Measurements from ENCODE around the gene CHRFAM7A. TPM values are rescaled to one million over a fixed set of nuclear protein-coding genes. Genes with fewer than 3 reads are reported as not detected.
"Not testable (repeated sequence)": the region's sequence is repeated elsewhere in the genome, so short reads cannot be mapped to it uniquely, and the experiment has no call there.

Gene CHRFAM7A
- 2.1 TPM for total RNA-seq

GRCh38 chr15:30392766-30393663 lies at the start of gene CHRFAM7A:
Gene CHRFAM7A, minus strand, starts transcription at chr15:30393540. Its CDS starts 10,189 bp downstream, at chr15:30383351.
- not testable (repeated sequence) for H3K27ac ChIP-seq (ENCODE audit: low read depth, low read length); H3K4me3 ChIP-seq (ENCODE audit: low read length in 3 of 3); H3K9ac ChIP-seq (ENCODE audit: low read depth in 1 of 3, low read length in 3 of 3); H3K9me3 ChIP-seq (ENCODE audit: control insufficient read depth in 3 of 3, low read length in 3 of 3); H3K36me3 ChIP-seq (ENCODE audit: control insufficient read depth in 3 of 3, insufficient read depth in 3 of 3, low read length in 3 of 3); H3K27me3 ChIP-seq (ENCODE audit: control insufficient read depth in 3 of 3, insufficient read depth in 3 of 3, low read length in 3 of 3); H3K4me1 ChIP-seq (ENCODE audit: control insufficient read depth in 3 of 3, insufficient read depth in 3 of 3, low read length in 3 of 3)

DNA sequence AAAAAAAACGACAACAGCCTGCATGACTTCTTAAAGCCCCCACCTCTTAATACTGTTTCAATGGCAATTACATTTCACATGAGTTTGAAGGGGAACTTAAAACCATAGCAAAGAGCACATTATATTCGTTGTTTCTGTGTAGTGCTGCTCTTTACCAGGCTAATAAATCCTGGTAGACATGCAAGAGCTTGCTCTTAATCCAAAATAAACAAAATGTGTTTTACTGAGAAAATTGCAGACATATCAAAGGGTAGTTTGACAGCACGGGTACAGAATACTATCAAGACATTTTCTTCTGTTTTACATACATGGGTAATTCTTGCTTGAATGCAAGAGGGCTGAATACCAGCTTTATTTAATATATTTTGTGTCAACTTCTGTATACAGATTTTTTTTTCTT lies 45.0 kb upstream of the CHRFAM7A start:
- H3K27ac ChIP-seq (ENCODE audit: low read depth, low read length); H3K9me3 ChIP-seq (ENCODE audit: control insufficient read depth in 3 of 3, low read length in 3 of 3); H3K4me3 ChIP-seq (ENCODE audit: low read length in 3 of 3); H3K4me1 ChIP-seq (ENCODE audit: control insufficient read depth in 3 of 3, insufficient read depth in 3 of 3, low read length in 3 of 3); H3K27me3 ChIP-seq (ENCODE audit: control insufficient read depth in 3 of 3, insufficient read depth in 3 of 3, low read length in 3 of 3); H3K36me3 ChIP-seq (ENCODE audit: control insufficient read depth in 3 of 3, insufficient read depth in 3 of 3, low read length in 3 of 3); H3K9ac ChIP-seq (ENCODE audit: low read depth in 1 of 3, low read length in 3 of 3): not testable (repeated sequence)

DNA sequence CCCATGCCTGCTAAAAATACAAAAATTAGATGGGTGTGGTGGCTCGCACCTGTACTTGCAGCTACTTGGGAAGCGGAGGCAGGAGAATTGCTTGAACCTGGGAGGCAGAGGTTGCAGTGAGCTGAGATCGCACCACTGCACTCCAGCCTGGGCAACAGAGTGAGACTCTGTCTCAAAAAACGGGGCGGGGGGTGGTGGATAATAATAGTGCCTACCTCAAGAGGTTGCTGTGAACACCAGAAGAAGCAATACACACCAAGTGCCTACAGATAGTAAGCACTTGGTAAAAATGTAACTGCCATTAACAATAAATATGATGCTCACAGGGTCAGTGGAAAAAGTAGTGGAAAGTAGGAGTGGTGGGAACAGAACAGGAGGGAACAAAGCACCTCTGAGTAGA lies 42.5 kb upstream of the CHRFAM7A start:
- not testable (repeated sequence) for H3K9me3 ChIP-seq (ENCODE audit: control insufficient read depth in 3 of 3, low read length in 3 of 3); H3K9ac ChIP-seq (ENCODE audit: low read depth in 1 of 3, low read length in 3 of 3); H3K27ac ChIP-seq (ENCODE audit: low read depth, low read length); H3K36me3 ChIP-seq (ENCODE audit: control insufficient read depth in 3 of 3, insufficient read depth in 3 of 3, low read length in 3 of 3); H3K4me1 ChIP-seq (ENCODE audit: control insufficient read depth in 3 of 3, insufficient read depth in 3 of 3, low read length in 3 of 3); H3K4me3 ChIP-seq (ENCODE audit: low read length in 3 of 3); H3K27me3 ChIP-seq (ENCODE audit: control insufficient read depth in 3 of 3, insufficient read depth in 3 of 3, low read length in 3 of 3)

DNA sequence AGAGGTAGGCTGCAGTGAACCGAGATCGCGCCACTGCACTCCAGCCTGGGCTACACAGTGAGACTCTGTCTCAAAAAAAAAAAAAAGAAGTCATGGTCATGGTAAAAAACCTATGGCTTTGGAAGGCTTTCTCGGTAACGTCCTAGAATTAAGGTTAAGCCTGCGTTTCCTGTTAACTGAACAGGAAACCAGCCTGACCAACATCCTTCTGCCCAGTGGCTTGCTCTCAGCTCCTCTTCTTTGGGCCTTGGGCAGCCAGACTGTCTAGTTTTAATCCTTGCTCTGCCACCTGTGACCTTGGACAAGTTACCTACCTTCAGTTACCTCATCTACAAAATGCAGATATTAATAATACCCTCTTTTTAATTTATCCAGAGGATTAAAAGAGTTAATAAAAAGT lies 27.4 kb upstream of the CHRFAM7A start:
- H3K27ac ChIP-seq (ENCODE audit: low read depth, low read length); H3K4me1 ChIP-seq (ENCODE audit: control insufficient read depth in 3 of 3, insufficient read depth in 3 of 3, low read length in 3 of 3); H3K36me3 ChIP-seq (ENCODE audit: control insufficient read depth in 3 of 3, insufficient read depth in 3 of 3, low read length in 3 of 3); H3K4me3 ChIP-seq (ENCODE audit: low read length in 3 of 3); H3K9ac ChIP-seq (ENCODE audit: low read depth in 1 of 3, low read length in 3 of 3); H3K9me3 ChIP-seq (ENCODE audit: control insufficient read depth in 3 of 3, low read length in 3 of 3); H3K27me3 ChIP-seq (ENCODE audit: control insufficient read depth in 3 of 3, insufficient read depth in 3 of 3, low read length in 3 of 3): not testable (repeated sequence)

DNA sequence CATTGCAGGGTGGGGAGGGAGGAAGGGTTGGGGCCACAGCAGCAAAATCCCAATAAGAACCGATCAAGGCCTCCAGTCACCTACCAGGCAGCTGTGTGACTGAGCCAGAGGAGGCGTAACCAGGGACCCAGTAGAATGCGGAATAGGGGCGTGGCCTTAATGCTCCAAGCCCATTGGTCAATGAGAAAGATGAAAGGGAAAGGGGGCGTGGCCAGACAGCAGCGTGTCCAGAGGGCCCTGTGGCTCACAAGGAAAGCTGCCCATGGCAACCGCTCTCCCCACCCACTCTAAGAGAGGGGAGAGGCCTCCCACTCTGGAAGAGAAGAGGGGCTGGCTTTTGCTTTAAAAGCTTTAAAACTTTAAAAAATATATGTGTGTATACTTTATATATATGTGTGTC lies 20.8 kb upstream of the CHRFAM7A start, which contains the start of gene GOLGA8R:
Gene GOLGA8R, minus strand, starts transcription at position 101 of the 400 bp plus-strand sequence. Its CDS starts 98 bp downstream, at position 3.
- H3K36me3 ChIP-seq (ENCODE audit: control insufficient read depth in 3 of 3, insufficient read depth in 3 of 3, low read length in 3 of 3); H3K27ac ChIP-seq (ENCODE audit: low read depth, low read length); H3K4me1 ChIP-seq (ENCODE audit: control insufficient read depth in 3 of 3, insufficient read depth in 3 of 3, low read length in 3 of 3); H3K9me3 ChIP-seq (ENCODE audit: control insufficient read depth in 3 of 3, low read length in 3 of 3); H3K9ac ChIP-seq (ENCODE audit: low read depth in 1 of 3, low read length in 3 of 3); H3K4me3 ChIP-seq (ENCODE audit: low read length in 3 of 3); H3K27me3 ChIP-seq (ENCODE audit: control insufficient read depth in 3 of 3, insufficient read depth in 3 of 3, low read length in 3 of 3): not testable (repeated sequence)

GRCh38 chr15:30407636-30408035 lies 14.3 kb upstream of the CHRFAM7A start:
- H3K9me3 ChIP-seq (ENCODE audit: control insufficient read depth in 3 of 3, low read length in 3 of 3); H3K27me3 ChIP-seq (ENCODE audit: control insufficient read depth in 3 of 3, insufficient read depth in 3 of 3, low read length in 3 of 3); H3K36me3 ChIP-seq (ENCODE audit: control insufficient read depth in 3 of 3, insufficient read depth in 3 of 3, low read length in 3 of 3); H3K27ac ChIP-seq (ENCODE audit: low read depth, low read length); H3K9ac ChIP-seq (ENCODE audit: low read depth in 1 of 3, low read length in 3 of 3); H3K4me1 ChIP-seq (ENCODE audit: control insufficient read depth in 3 of 3, insufficient read depth in 3 of 3, low read length in 3 of 3); H3K4me3 ChIP-seq (ENCODE audit: low read length in 3 of 3): not testable (repeated sequence)

DNA sequence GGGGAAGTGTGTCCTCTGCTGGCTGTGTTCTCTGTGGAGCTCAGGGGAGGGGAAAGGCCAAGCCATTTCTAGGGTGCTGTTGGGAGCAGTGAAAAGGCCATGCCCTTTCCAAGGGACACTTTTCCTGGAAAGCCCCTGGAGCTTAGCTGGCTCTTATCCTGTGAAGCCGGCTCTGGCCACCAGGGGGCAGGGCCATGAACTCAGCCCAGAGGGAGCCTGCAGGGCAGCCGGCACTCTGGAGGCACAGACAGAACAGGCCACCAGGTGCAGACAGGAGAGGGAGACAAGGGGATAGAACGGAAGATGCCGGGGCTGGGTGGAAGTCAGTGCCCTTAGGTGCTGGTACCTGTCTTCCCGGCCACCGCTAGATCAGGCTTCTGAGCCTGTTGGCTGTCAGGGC lies 5.6 kb upstream of the CHRFAM7A start:
- H3K9me3 ChIP-seq (ENCODE audit: control insufficient read depth in 3 of 3, low read length in 3 of 3); H3K4me3 ChIP-seq (ENCODE audit: low read length in 3 of 3); H3K27ac ChIP-seq (ENCODE audit: low read depth, low read length); H3K36me3 ChIP-seq (ENCODE audit: control insufficient read depth in 3 of 3, insufficient read depth in 3 of 3, low read length in 3 of 3); H3K9ac ChIP-seq (ENCODE audit: low read depth in 1 of 3, low read length in 3 of 3); H3K4me1 ChIP-seq (ENCODE audit: control insufficient read depth in 3 of 3, insufficient read depth in 3 of 3, low read length in 3 of 3); H3K27me3 ChIP-seq (ENCODE audit: control insufficient read depth in 3 of 3, insufficient read depth in 3 of 3, low read length in 3 of 3): not testable (repeated sequence)

DNA sequence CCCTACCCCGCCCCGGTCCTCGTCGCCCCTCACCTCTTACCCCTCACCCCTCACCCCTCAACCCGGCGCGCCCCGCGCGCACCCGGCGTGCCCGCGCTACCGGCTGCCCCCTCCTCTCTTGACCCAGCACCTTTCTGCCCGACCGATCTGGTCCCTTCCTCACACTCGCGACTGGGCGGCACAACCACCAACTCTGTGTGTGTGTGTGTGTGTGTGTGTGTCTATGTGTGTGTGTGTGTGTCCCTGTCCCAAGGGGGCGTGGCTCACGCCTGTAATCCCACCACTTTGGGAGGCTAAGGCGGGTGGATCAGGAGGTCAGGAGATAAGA lies 288 bp upstream of the CHRFAM7A start:
- not testable (repeated sequence) for H3K4me3 ChIP-seq (ENCODE audit: low read length in 3 of 3); H3K9me3 ChIP-seq (ENCODE audit: control insufficient read depth in 3 of 3, low read length in 3 of 3); H3K27ac ChIP-seq (ENCODE audit: low read depth, low read length); H3K4me1 ChIP-seq (ENCODE audit: control insufficient read depth in 3 of 3, insufficient read depth in 3 of 3, low read length in 3 of 3); H3K36me3 ChIP-seq (ENCODE audit: control insufficient read depth in 3 of 3, insufficient read depth in 3 of 3, low read length in 3 of 3); H3K27me3 ChIP-seq (ENCODE audit: control insufficient read depth in 3 of 3, insufficient read depth in 3 of 3, low read length in 3 of 3); H3K9ac ChIP-seq (ENCODE audit: low read depth in 1 of 3, low read length in 3 of 3)

- not testable (repeated sequence) for H3K36me3 ChIP-seq (ENCODE audit: control insufficient read depth in 3 of 3, insufficient read depth in 3 of 3, low read length in 3 of 3); H3K4me1 ChIP-seq (ENCODE audit: control insufficient read depth in 3 of 3, insufficient read depth in 3 of 3, low read length in 3 of 3); H3K9me3 ChIP-seq (ENCODE audit: control insufficient read depth in 3 of 3, low read length in 3 of 3); H3K4me3 ChIP-seq (ENCODE audit: low read length in 3 of 3); H3K27me3 ChIP-seq (ENCODE audit: control insufficient read depth in 3 of 3, insufficient read depth in 3 of 3, low read length in 3 of 3); H3K27ac ChIP-seq (ENCODE audit: low read depth, low read length); H3K9ac ChIP-seq (ENCODE audit: low read depth in 1 of 3, low read length in 3 of 3)
These were observed 6.9 kb downstream of the CHRFAM7A start for GRCh38 chr15:30386318-30386887.

DNA sequence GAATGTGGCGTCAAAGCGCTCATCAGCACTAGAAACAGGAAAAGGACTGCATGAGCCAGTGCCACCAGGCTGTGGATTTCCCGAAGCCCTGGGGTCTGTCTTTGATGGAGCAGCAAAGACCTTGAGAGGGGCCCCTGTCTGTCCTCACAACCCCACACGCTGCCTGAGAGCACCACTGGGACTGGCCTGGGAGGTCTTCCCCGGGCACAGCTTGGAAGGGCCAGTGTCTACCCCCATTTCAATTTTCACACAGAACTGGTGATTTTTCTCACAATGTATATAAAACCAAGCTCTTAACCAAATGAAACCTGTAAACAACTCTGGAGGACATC lies 16.3 kb downstream of the CHRFAM7A start:
- not testable (repeated sequence) for H3K4me3 ChIP-seq (ENCODE audit: low read length in 3 of 3); H3K9ac ChIP-seq (ENCODE audit: low read depth in 1 of 3, low read length in 3 of 3); H3K36me3 ChIP-seq (ENCODE audit: control insufficient read depth in 3 of 3, insufficient read depth in 3 of 3, low read length in 3 of 3); H3K9me3 ChIP-seq (ENCODE audit: control insufficient read depth in 3 of 3, low read length in 3 of 3); H3K27me3 ChIP-seq (ENCODE audit: control insufficient read depth in 3 of 3, insufficient read depth in 3 of 3, low read length in 3 of 3); H3K4me1 ChIP-seq (ENCODE audit: control insufficient read depth in 3 of 3, insufficient read depth in 3 of 3, low read length in 3 of 3); H3K27ac ChIP-seq (ENCODE audit: low read depth, low read length)
